ENCODE data around the gene CEP131.

Gene CEP131

GRCh38 chr17:81199482-81199830 is 23.3 kb downstream of the CEP131 start:
- DNase-seq (ENCODE audit: low spot score): no peak

GRCh38 chr17:81198826-81199481 is 23.8 kb downstream of the CEP131 start:
- no peak for DNase-seq (ENCODE audit: low spot score)

- DNase-seq (ENCODE audit: low spot score): no peak
Observed at GRCh38 chr17:81197831-81198490, 24.8 kb downstream of the CEP131 start.

- no peak for DNase-seq (ENCODE audit: low spot score)
Observed at GRCh38 chr17:81197409-81197795, 25.4 kb downstream of the CEP131 start.

GRCh38 chr17:81196505-81197408 is 26.0 kb downstream of the CEP131 start:
- DNase-seq (ENCODE audit: low spot score): no peak

GRCh38 chr17:81195941-81196495 is 26.7 kb downstream of the CEP131 start:
- DNase-seq (ENCODE audit: low spot score): no peak

- no peak for DNase-seq (ENCODE audit: low spot score)
Observed at GRCh38 chr17:81194941-81195901, 27.5 kb downstream of the CEP131 start.

GRCh38 chr17:81194225-81194760 is 28.5 kb downstream of the CEP131 start:
- DNase-seq (ENCODE audit: low spot score): no peak

DNA sequence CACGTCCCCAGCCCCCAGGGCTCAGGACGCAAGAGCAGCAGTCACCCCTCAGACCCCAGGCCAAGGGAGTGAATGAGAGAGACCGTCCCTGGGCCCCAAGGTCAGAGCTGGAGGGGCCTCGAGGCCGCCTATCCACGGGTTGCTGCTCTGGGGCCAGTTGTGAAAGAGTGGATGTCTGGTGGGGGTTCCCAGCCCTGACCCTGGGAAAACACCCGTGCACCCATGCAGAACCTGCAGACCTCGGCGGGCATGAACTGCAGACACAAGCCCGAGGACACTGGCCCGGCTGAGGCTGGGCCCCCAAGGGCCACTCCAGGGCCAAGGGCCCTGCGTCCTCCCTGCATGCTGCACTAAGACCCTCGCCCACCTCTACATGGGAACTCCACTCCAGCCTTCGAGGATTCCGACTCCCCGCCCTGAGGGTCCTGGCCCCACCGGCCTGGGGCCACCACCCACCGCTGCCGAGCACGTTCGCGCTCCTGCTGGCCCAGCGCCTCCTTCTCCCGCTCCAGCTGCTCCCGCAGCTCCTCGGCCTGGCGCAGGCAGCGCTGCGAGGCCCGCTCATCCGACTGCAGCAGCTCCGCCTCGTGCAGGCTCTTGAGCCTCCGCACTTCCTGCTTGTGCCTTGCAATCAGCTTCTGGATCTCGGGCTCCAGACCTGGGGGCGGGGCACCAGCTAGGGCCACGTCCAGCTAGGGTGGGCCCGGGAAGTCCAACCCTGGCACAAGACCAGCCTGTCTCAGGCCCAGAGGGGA is 29.1 kb downstream of the CEP131 start:
- DNase-seq (ENCODE audit: low spot score): no peak

- DNase-seq (ENCODE audit: low spot score): no peak
Observed at GRCh38 chr17:81193051-81193410, 29.7 kb downstream of the CEP131 start.

GRCh38 chr17:81192386-81193050 is 30.2 kb downstream of the CEP131 start:
- no peak for DNase-seq (ENCODE audit: low spot score)

GRCh38 chr17:81191646-81192045 is 31.1 kb downstream of the CEP131 start:
- DNase-seq (ENCODE audit: low spot score): no peak

DNA sequence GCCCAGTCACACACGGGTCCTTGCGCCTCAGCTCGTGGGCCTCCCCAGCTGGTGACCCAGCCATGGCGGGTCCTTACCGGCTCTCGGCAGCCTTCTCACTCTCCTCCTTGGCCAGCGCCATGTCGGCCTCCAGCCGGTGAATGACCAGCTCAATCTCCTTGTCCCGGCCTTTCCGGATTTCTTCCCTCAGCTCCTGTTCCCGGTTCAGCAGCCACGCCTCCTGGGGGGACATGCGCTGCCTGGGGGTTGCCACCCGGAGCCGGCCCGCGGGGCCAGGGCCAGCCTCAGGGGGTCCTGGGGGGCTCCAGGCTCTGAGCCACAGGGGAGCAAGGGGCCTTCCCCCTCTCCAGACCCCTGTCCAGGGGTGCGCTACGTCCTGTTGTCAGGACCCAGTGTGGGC is 31.6 kb downstream of the CEP131 start:
- DNase-seq (ENCODE audit: low spot score): no peak

DNA sequence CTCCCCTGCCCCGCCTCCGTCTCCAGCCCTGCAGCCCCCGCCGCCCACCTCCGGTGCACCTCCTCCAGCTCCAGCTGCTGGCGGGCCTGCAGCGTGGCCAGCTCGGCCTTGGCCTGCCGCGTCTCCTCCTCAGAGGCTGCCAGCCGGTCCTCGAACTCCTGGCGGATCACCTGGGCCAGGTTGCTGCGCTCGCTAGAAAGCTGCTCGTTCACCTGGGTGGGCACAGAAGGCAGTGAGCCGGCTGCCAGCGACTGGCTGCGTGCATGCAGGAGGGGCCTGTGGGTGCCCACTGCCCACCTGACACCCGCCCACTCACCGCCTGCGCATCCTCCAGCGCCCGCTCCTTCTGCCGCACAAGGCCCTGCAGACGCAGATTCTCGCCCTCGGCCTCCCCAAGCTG is 32.2 kb downstream of the CEP131 start:
- no peak for DNase-seq (ENCODE audit: low spot score)

DNA sequence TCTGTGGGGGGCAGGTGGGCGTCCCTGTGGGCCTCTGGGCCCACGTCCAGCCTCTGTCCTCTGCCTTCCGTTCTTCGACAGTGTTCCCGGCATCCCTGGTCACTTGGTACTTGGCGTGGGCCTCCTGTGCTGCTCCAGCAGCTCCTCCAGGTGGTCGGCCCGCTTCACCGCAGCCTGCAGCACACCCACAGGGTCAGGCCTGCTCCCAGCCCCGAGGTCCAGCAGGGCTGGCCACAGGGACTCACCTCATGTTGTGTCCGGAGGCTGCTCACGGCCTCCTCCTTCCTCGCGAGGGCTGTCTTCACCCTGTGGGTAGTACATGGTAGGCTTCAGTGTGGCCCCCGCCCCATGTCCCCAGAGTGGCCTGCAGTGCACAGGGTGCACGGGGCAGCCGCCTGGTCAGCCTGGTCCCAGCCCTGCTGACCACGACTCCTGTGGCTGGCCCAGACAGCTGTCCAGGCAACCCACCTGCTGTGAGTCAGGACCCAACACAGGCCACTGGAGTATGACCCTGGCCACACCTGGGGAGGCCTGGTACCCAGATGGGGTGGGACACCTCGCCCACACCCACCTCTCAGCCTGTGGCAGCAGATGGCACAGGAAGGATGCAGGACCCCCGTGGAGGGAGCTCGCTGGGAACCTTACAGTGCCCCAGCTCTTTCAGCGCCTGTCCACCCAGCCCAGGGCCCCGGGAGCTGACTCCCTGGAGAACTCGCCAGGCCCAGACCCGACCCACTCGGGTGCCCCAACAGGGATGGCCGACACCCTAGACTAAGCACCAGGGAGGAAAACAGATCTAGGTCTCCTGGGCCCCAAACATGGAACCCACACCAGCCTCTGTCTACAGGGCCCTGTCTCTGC is 32.9 kb downstream of the CEP131 start:
- DNase-seq (ENCODE audit: low spot score): no peak

- no peak for DNase-seq (ENCODE audit: low spot score)
Observed at GRCh38 chr17:81189016-81189415, 33.7 kb downstream of the CEP131 start.

- no peak for DNase-seq (ENCODE audit: low spot score)
Observed at GRCh38 chr17:81188491-81188840, 34.3 kb downstream of the CEP131 start.

GRCh38 chr17:81187586-81188490 is 34.9 kb downstream of the CEP131 start:
- no peak for DNase-seq (ENCODE audit: low spot score)

Measured in AG08395 (cell line).